ENCODE measurements around the gene DHRS7B. TPM values are rescaled to one million over a fixed set of nuclear protein-coding genes. Genes with fewer than 3 reads are reported as not detected.

DHRS7B gene
- total RNA-seq, 1 experiment from 2014 or later = 19.0 TPM

DNA sequence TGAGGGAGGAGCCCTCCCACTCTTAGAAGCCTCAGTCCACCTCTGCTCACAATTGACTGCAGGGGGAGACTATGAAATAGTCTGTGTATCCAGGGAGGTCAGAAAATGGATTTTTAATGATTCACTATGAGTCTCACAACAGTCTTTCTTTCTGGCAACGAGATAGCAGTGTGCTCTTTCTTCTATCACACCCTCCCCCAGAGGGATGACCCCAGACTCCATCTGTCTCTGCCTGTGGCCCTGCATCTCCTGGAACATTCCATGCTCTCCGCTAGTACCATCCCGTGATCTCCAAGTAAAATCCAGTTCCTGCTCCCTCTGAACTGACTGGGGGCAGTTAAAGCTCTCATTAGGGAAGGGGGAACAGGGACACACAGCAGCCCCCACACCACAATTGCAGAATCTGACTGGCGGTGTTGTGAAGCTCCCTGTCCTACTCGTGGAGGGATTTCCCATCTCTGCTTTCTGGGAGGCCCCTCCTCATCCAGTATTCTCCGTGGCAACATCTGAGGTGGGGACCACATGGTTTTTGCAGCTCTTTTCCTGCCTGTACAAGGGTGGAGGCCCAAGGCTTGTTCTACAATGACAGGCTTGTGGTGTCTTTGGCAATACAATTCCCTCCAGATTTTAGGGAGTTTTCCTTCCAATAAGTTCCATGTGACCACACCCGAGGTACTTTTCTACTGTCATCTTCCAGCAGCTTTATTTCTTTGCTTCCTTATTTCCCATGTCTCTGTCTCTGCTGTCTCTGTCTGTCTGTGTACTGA lies 107.0 kb downstream of the DHRS7B start:
- Histone ChIP-seq H3K27me3 (replicated peaks; ENCODE audit: insufficient read depth, low read depth, low read length, poor library complexity) (no peaks in the 10 kb centered on the region), H3K36me3 (ENCODE audit: insufficient read depth, low read length, poor library complexity, severe bottlenecking) (no peaks in the 10 kb centered on the region), H3K4me1 (ENCODE audit: insufficient read depth, low read length, poor library complexity, severe bottlenecking) (no peaks in the 10 kb centered on the region), H3K27ac (ENCODE audit: low read depth, low read length, poor library complexity, severe bottlenecking) (no peak overlapping the region), H3K4me3 (ENCODE audit: low read depth, low read length, poor library complexity, severe bottlenecking) (no peak overlapping the region), H3K9me3 (ENCODE audit: low read depth, low read length, poor library complexity, severe bottlenecking) (peaks cover 5% of the 10 kb centered on the region)
- DNase-seq (ENCODE audit: low spot score) = no peak
- POLR2A ChIA-PET (ENCODE audit: low non-redundant PET) = no interaction called here
- no TSS peak for BruUV-seq (replicated peaks)
- intact Hi-C loops (cut with micrococcal nuclease; ENCODE audit: unreplicated experiment) = no loop called here
- no peak for TF ChIP-seq EZH2 (IDR thresholded peaks at IDR 0.05; ENCODE audit: borderline replicate concordance, low read depth, low read length, poor library complexity, severe bottlenecking)
- TF ChIP-seq, protein P1, sequence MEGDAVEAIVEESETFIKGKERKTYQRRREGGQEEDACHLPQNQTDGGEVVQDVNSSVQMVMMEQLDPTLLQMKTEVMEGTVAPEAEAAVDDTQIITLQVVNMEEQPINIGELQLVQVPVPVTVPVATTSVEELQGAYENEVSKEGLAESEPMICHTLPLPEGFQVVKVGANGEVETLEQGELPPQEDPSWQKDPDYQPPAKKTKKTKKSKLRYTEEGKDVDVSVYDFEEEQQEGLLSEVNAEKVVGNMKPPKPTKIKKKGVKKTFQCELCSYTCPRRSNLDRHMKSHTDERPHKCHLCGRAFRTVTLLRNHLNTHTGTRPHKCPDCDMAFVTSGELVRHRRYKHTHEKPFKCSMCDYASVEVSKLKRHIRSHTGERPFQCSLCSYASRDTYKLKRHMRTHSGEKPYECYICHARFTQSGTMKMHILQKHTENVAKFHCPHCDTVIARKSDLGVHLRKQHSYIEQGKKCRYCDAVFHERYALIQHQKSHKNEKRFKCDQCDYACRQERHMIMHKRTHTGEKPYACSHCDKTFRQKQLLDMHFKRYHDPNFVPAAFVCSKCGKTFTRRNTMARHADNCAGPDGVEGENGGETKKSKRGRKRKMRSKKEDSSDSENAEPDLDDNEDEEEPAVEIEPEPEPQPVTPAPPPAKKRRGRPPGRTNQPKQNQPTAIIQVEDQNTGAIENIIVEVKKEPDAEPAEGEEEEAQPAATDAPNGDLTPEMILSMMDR (conservative IDR thresholded peaks at IDR 0.05; ENCODE audit: low read depth, low read length) = no peak
- CTCF ChIA-PET = no interaction called here

GRCh38 chr17:21235921-21236320 lies 109.2 kb downstream of the DHRS7B start:
- Histone ChIP-seq H3K36me3 (ENCODE audit: insufficient read depth, low read length, poor library complexity, severe bottlenecking) (no peaks in the 10 kb centered on the region), H3K4me3 (ENCODE audit: low read depth, low read length, poor library complexity, severe bottlenecking) (no peak overlapping the region), H3K9me3 (ENCODE audit: low read depth, low read length, poor library complexity, severe bottlenecking) (peaks cover 5% of the 10 kb centered on the region), H3K27me3 (replicated peaks; ENCODE audit: insufficient read depth, low read depth, low read length, poor library complexity) (no peaks in the 10 kb centered on the region), H3K27ac (ENCODE audit: low read depth, low read length, poor library complexity, severe bottlenecking) (no peak overlapping the region), H3K4me1 (ENCODE audit: insufficient read depth, low read length, poor library complexity, severe bottlenecking) (no peaks in the 10 kb centered on the region)
- ChIA-PET CTCF (no interaction called here), POLR2A (ENCODE audit: low non-redundant PET) (no interaction called here)
- no peak for TF ChIP-seq EZH2 (IDR thresholded peaks at IDR 0.05; ENCODE audit: borderline replicate concordance, low read depth, low read length, poor library complexity, severe bottlenecking)
- TF ChIP-seq, protein P1 (conservative IDR thresholded peaks at IDR 0.05; ENCODE audit: low read depth, low read length) = no peak
- intact Hi-C loops (cut with micrococcal nuclease; ENCODE audit: unreplicated experiment) = no loop called here
- BruUV-seq (replicated peaks) = no TSS peak
- no peak for DNase-seq (ENCODE audit: low spot score)

GRCh38 chr17:21239680-21240368 lies 113.1 kb downstream of the DHRS7B start:
- POLR2A ChIA-PET (ENCODE audit: low non-redundant PET) = no interaction called here
- DNase-seq (ENCODE audit: low spot score) = peak; percentile 38

More at GRCh38 chr17:21239680-21240368, 113.1 kb downstream of the DHRS7B start:
- TF ChIP-seq EZH2 (IDR thresholded peaks at IDR 0.05; ENCODE audit: borderline replicate concordance, low read depth, low read length, poor library complexity, severe bottlenecking) = no peak
- TF ChIP-seq, protein P1 (conservative IDR thresholded peaks at IDR 0.05; ENCODE audit: low read depth, low read length) = peak; percentile 48
- intact Hi-C loops (cut with micrococcal nuclease; ENCODE audit: unreplicated experiment) = no loop called here
- H3K36me3 ChIP-seq (ENCODE audit: insufficient read depth, low read length, poor library complexity, severe bottlenecking) = no peaks in the 10 kb centered on the region
- H3K9me3 ChIP-seq (ENCODE audit: low read depth, low read length, poor library complexity, severe bottlenecking) = no peaks in the 10 kb centered on the region
- H3K4me3 ChIP-seq (ENCODE audit: low read depth, low read length, poor library complexity, severe bottlenecking) = no peak overlapping the region
- H3K27ac ChIP-seq (ENCODE audit: low read depth, low read length, poor library complexity, severe bottlenecking) = no peak overlapping the region
- H3K27me3 ChIP-seq (replicated peaks; ENCODE audit: insufficient read depth, low read depth, low read length, poor library complexity) = no peaks in the 10 kb centered on the region
- no TSS peak for BruUV-seq (replicated peaks)
- CTCF ChIA-PET = no interaction called here
- no peaks in the 10 kb centered on the region for H3K4me1 ChIP-seq (ENCODE audit: insufficient read depth, low read length, poor library complexity, severe bottlenecking)

Measured in A673 (cell line).